Neural progenitor cell (in vitro differentiated cells): ENCODE measurements around the gene RPAP3. TPM values are rescaled to one million over a fixed set of nuclear protein-coding genes. Genes with fewer than 3 reads are reported as not detected.

Source experiments
- DNase-seq: peaks from one replicate; pipeline ENCODE4 v3.0.0-alpha.2; 2016; ENCODE audit warnings: low spot score
- H2AFZ ChIP-seq: fragments of 200-600 bp; sonication (generic); replicated peaks from 2 replicates; pipeline ENCODE4 v1.6.1; 2016; ENCODE audit warnings: antibody characterized with exemption
- H3F3A ChIP-seq: fragments of 200-600 bp; sonication (generic); 2 replicates; pipeline ENCODE4 v1.6.1; 2016; ENCODE audit warnings: antibody characterized with exemption, low read depth
- H3K27ac ChIP-seq: fragments of 200-600 bp; sonication (generic); 2 replicates; pipeline ENCODE4 v1.5.1; 2016; ENCODE audit warnings: mild to moderate bottlenecking
- H3K27me3 ChIP-seq: fragments of 200-600 bp; sonication (generic); 2 replicates; pipeline ENCODE4 v1.6.1; 2016; ENCODE audit warnings: mild to moderate bottlenecking, moderate library complexity
- H3K36me3 ChIP-seq: fragments of 200-600 bp; sonication (generic); 2 replicates; pipeline ENCODE4 v1.5.1; 2016
- H3K4me1 ChIP-seq: fragments of 200-600 bp; sonication (generic); 2 replicates; pipeline ENCODE4 v1.6.1; 2016; ENCODE audit warnings: mixed run types
- H3K4me2 ChIP-seq: fragments of 200-600 bp; sonication (generic); 2 replicates; pipeline ENCODE4 v1.6.1; 2016
- H3K4me3 ChIP-seq: fragments of 200-600 bp; sonication (generic); 2 replicates; pipeline ENCODE4 v1.5.1; 2016
- H3K79me2 ChIP-seq: fragments of 200-600 bp; sonication (generic); 2 replicates; pipeline ENCODE4 v1.6.1; 2016; ENCODE audit warnings: low read depth
- H3K9ac ChIP-seq: fragments of 200-600 bp; sonication (generic); 2 replicates; pipeline ENCODE4 v1.6.1; 2016
- H3K9me3 ChIP-seq: fragments of 200-600 bp; sonication (generic); 2 replicates; pipeline ENCODE4 v1.5.1; 2016; ENCODE audit warnings: low read depth
- H4K20me1 ChIP-seq: fragments of 200-600 bp; sonication (generic); 2 replicates; pipeline ENCODE4 v1.6.1; 2016; ENCODE audit warnings: low read depth
- H3K27ac Mint-ChIP-seq: 3 replicates; pipeline ENCODE4 v1.8.0; 2021; ENCODE audit warnings: mixed read lengths
- H3K27me3 Mint-ChIP-seq: 2 replicates; pipeline ENCODE4 v1.8.0; 2022; ENCODE audit warnings: low read depth, mild to moderate bottlenecking, inconsistent platforms, moderate library complexity, mixed read lengths; ENCODE audit not compliant: insufficient read depth
- H3K36me3 Mint-ChIP-seq: 3 replicates; pipeline ENCODE4 v1.8.0; 2021; ENCODE audit warnings: mixed read lengths
- H3K4me1 Mint-ChIP-seq: 3 replicates; pipeline ENCODE4 v1.8.0; 2021; ENCODE audit warnings: mixed read lengths
- H3K4me3 Mint-ChIP-seq: 3 replicates; pipeline ENCODE4 v1.8.0; 2021; ENCODE audit warnings: mild to moderate bottlenecking, moderate library complexity, mixed read lengths
- H3K9me3 Mint-ChIP-seq: 3 replicates; pipeline ENCODE4 v1.8.0; 2020; ENCODE audit warnings: mixed read lengths
- CTCF ChIP-seq: fragments of 200-600 bp; sonication (generic); IDR thresholded peaks from 2 replicates; pipeline ENCODE4 v1.5.1; 2017; ENCODE audit warnings: antibody characterized with exemption, mild to moderate bottlenecking
- EZH2 ChIP-seq: fragments of 200-600 bp; sonication (generic); IDR thresholded peaks from 2 replicates; pipeline ENCODE4 v1.6.1; 2017; ENCODE audit warnings: antibody characterized with exemption, mild to moderate bottlenecking, moderate library complexity
- EZH2phosphoT487 ChIP-seq: fragments of 200-600 bp; sonication (generic); IDR thresholded peaks from 2 replicates; pipeline ENCODE4 v1.6.1; 2017; ENCODE audit warnings: antibody characterized with exemption
- total RNA-seq: library from RNA; depleted of rRNA; stranded (reverse); fragments of >200 nt; gene quantifications from 2 replicates; pipeline ENCODE4 v1.2.3, GENCODE V29; 2015; ENCODE audit warnings: low replicate concordance

The RPAP3 gene
- total RNA-seq, 1 donor from 2014 or later = 61.9 TPM

GRCh38 chr12:47736877-47737676 lies 31.2 kb upstream of the RPAP3 start:
- DNase-seq = no peak
- Mint-ChIP-seq H3K36me3 (no peaks in the 10 kb centered on the region), H3K27ac (peak overlapping the region; percentile 81), H3K4me1 (peaks cover 31% of the 10 kb centered on the region), H3K27me3 (peaks cover 4% of the 10 kb centered on the region), H3K9me3 (no peaks in the 10 kb centered on the region), H3K4me3 (no peak overlapping the region)
- no peaks in the 10 kb centered on the region for H3K9me3 ChIP-seq
- H3K27ac ChIP-seq = no peak overlapping the region
- no peak overlapping the region for H3K4me2 ChIP-seq
- no peaks in the 10 kb centered on the region for H4K20me1 ChIP-seq
- no peaks in the 10 kb centered on the region for H3F3A ChIP-seq
- H2AFZ ChIP-seq = no peak overlapping the region
- no peaks in the 10 kb centered on the region for H3K27me3 ChIP-seq
- no peak overlapping the region for H3K4me3 ChIP-seq
- H3K36me3 ChIP-seq = no peaks in the 10 kb centered on the region
- peaks cover 23% of the 10 kb centered on the region for H3K4me1 ChIP-seq
- H3K79me2 ChIP-seq = no peaks in the 10 kb centered on the region
- no peak overlapping the region for H3K9ac ChIP-seq
- TF ChIP-seq EZH2phosphoT487 (no peak), CTCF (no peak), EZH2 (no peak)

DNA sequence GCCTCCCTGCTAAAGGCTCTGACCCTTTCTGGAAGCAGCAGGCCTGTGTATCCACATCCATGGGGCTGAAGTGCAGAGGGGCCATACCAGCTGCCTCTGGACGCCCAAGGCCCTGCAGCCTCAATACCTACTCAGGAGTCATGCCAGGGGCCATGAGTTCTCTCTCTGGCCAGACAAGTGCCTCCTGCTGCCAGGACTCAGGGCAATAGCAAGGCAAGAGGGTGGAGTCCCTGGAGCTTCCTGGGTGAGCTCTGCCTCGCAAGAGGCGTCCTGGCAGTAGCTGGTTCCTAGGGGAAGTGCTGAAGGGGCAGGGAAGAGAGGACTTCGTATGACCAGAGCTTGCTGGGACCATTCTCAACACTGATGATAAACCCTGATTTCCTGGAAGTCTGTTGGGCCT lies 30.4 kb upstream of the RPAP3 start:
- Histone ChIP-seq H3K9ac (no peak overlapping the region), H3K27ac (no peak overlapping the region), H3K27me3 (no peaks in the 10 kb centered on the region), H3K9me3 (no peaks in the 10 kb centered on the region), H2AFZ (no peak overlapping the region), H3K4me3 (no peak overlapping the region), H4K20me1 (no peaks in the 10 kb centered on the region), H3K36me3 (no peaks in the 10 kb centered on the region), H3K4me2 (no peak overlapping the region), H3K79me2 (no peaks in the 10 kb centered on the region), H3K4me1 (peaks cover 18% of the 10 kb centered on the region), H3F3A (no peaks in the 10 kb centered on the region)
- Mint-ChIP-seq H3K27ac (no peak overlapping the region), H3K4me1 (peaks cover 27% of the 10 kb centered on the region), H3K4me3 (no peak overlapping the region), H3K9me3 (no peaks in the 10 kb centered on the region), H3K27me3 (peaks cover 4% of the 10 kb centered on the region), H3K36me3 (no peaks in the 10 kb centered on the region)
- TF ChIP-seq EZH2phosphoT487 = no peak
- TF ChIP-seq EZH2 = no peak
- no peak for TF ChIP-seq CTCF
- DNase-seq = no peak

DNA sequence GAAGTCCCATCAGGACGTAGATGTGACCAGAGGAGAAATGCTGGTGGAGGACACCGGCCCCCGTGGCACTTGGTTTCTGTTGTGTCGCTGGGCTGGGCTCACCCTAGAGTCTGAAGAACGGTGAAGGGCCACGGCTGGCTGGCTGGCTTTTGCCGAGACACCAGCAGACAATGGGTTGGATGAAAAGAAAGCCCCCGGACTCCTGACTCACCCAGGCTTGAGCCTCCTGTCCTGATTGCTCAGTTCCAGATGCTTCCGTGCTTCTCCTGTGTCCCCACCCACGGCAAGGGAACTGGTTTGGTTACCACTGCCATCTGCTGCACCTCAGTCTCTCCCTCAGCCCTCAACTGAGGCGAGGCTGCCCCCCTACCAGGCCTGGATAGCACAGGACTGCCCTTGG lies 29.8 kb upstream of the RPAP3 start:
- peak overlapping the region; percentile 12 for H3K4me2 ChIP-seq
- Mint-ChIP-seq H3K4me1 (peaks cover 26% of the 10 kb centered on the region), H3K36me3 (no peaks in the 10 kb centered on the region), H3K27ac (no peak overlapping the region), H3K27me3 (peaks cover 4% of the 10 kb centered on the region), H3K4me3 (no peak overlapping the region), H3K9me3 (no peaks in the 10 kb centered on the region)
- peaks cover 13% of the 10 kb centered on the region for H3K4me1 ChIP-seq
- no peaks in the 10 kb centered on the region for H3K36me3 ChIP-seq
- H3K27me3 ChIP-seq = no peaks in the 10 kb centered on the region
- H3K9me3 ChIP-seq = no peaks in the 10 kb centered on the region
- no peak overlapping the region for H2AFZ ChIP-seq
- H4K20me1 ChIP-seq = no peaks in the 10 kb centered on the region
- TF ChIP-seq EZH2phosphoT487 = no peak
- no peak for TF ChIP-seq EZH2
- TF ChIP-seq CTCF = no peak
- H3K79me2 ChIP-seq = no peaks in the 10 kb centered on the region
- no peak overlapping the region for H3K9ac ChIP-seq
- H3F3A ChIP-seq = no peaks in the 10 kb centered on the region
- no peak overlapping the region for H3K27ac ChIP-seq
- no peak overlapping the region for H3K4me3 ChIP-seq
- no peak for DNase-seq
